HepG2 (cell line): ENCODE results near the gene NET1. TPM values are rescaled to one million over a fixed set of nuclear protein-coding genes. Genes with fewer than 3 reads are reported as not detected.

Experiments
- HNF4A ChIP-seq: sonication (generic); formaldehyde crosslinking; IDR thresholded peaks from 2 replicates; pipeline ENCODE4 v1.4.0; 2020; ENCODE audit warnings: missing genetic modification reagents
- IKZF4 ChIP-seq: sonication (generic); formaldehyde crosslinking; IDR thresholded peaks from 2 replicates; pipeline ENCODE4 v1.5.1; 2020; ENCODE audit warnings: borderline replicate concordance, mild to moderate bottlenecking, low read depth, missing genetic modification reagents; ENCODE audit errors: not compliant biosample characterization
- MYC ChIP-seq: sonication (generic); formaldehyde crosslinking; IDR thresholded peaks from 2 replicates; pipeline ENCODE4 v1.9.0; 2021; ENCODE audit warnings: missing genetic modification reagents, borderline replicate concordance
- NFE2L2 ChIP-seq: fragments of 150-350 bp; IDR thresholded peaks from 2 replicates; pipeline ENCODE4 v1.6.1; 2014; ENCODE audit warnings: low read length
- NONO ChIP-seq, 2 experiments: fragments of 450-650 bp in 1 of 2; sonication (generic) in 1 of 2; formaldehyde crosslinking in 1 of 2; IDR thresholded peaks in 1 of 2; conservative IDR thresholded peaks in 1 of 2; 2 replicates each; pipeline versions ENCODE4 v1.6.1 to v1.8.0; 2017 to 2022; ENCODE audit warnings: mild to moderate bottlenecking in 1 of 2, missing genetic modification reagents in 1 of 2, moderate library complexity in 1 of 2
- SALL1 ChIP-seq: sonication (generic); formaldehyde crosslinking; IDR thresholded peaks from 2 replicates; pipeline ENCODE4 v1.8.0; 2022; ENCODE audit warnings: mild to moderate bottlenecking, missing genetic modification reagents
- SNAI1 ChIP-seq: sonication (generic); formaldehyde crosslinking; IDR thresholded peaks from 2 replicates; pipeline ENCODE4 v1.5.0; 2020; ENCODE audit warnings: mild to moderate bottlenecking, missing genetic modification reagents, borderline replicate concordance
- TCF7L2 ChIP-seq: IDR thresholded peaks from 2 replicates; pipeline ENCODE4 v1.6.1; 2011; ENCODE audit warnings: mild to moderate bottlenecking, low read depth, low read length, moderate library complexity
- TMF1 ChIP-seq: sonication (generic); formaldehyde crosslinking; IDR thresholded peaks from 2 replicates; pipeline ENCODE4 v1.8.1; 2022; ENCODE audit warnings: low read depth, missing genetic modification reagents
- ZFX ChIP-seq: sonication (generic); formaldehyde crosslinking; IDR thresholded peaks from 2 replicates; pipeline ENCODE4 v1.4.0; 2020; ENCODE audit warnings: mild to moderate bottlenecking, low read depth, missing genetic modification reagents, moderate library complexity
- ZMYM3 ChIP-seq: sonication (generic); formaldehyde crosslinking; IDR thresholded peaks from 2 replicates; pipeline ENCODE4 v1.5.1; 2020; ENCODE audit warnings: mild to moderate bottlenecking, missing genetic modification reagents
- ZNF431 ChIP-seq: sonication (generic); formaldehyde crosslinking; IDR thresholded peaks from 2 replicates; pipeline ENCODE4 v1.9.0; 2022; ENCODE audit warnings: missing genetic modification reagents, low read depth, mild to moderate bottlenecking, borderline replicate concordance
- ZNF7 ChIP-seq: IDR thresholded peaks from 2 replicates; pipeline ENCODE4 v1.6.1; 2016; ENCODE audit warnings: missing biosample characterization, missing genetic modification reagents
- ZNF883 ChIP-seq: sonication (generic); formaldehyde crosslinking; IDR thresholded peaks from 2 replicates; pipeline ENCODE4 v1.5.1; 2020; ENCODE audit warnings: mild to moderate bottlenecking, missing genetic modification reagents; ENCODE audit errors: not compliant biosample characterization
- ZSCAN25 ChIP-seq: sonication (generic); formaldehyde crosslinking; IDR thresholded peaks from 2 replicates; pipeline ENCODE4 v1.8.0; 2022; ENCODE audit warnings: mild to moderate bottlenecking, missing genetic modification reagents
- ZSCAN29 ChIP-seq: sonication (generic); formaldehyde crosslinking; conservative IDR thresholded peaks from 2 replicates; pipeline ENCODE4 v1.4.0; 2020; ENCODE audit warnings: mild to moderate bottlenecking, missing genetic modification reagents
- polyA plus RNA-seq, 8 experiments: library from polyadenylated mRNA; depleted of rRNA in 3 of 8; stranded (reverse) in 7 of 8; unstranded in 1 of 8; fragments of >200 nt; fragmentation: Illumina TruSeq in 4 of 8; extraction: Trizol in 4 of 8; gene quantifications; 2 replicates each; pipeline versions ENCODE4 v1.2.1 to v1.2.3, GENCODE V29; 2011 to 2016; ENCODE audit warnings: low read depth in 4 of 8, missing spikeins in 1 of 8, mixed read lengths in 1 of 8; ENCODE audit not compliant: insufficient read depth in 1 of 8
- total RNA-seq, 5 experiments: library from RNA; depleted of rRNA; stranded (reverse); fragments of >200 nt; fragmentation: Illumina TruSeq; extraction: Trizol; gene quantifications; 2 replicates each; pipeline ENCODE4 v1.2.3, GENCODE V29; 2016; ENCODE audit warnings: low read depth in 1 of 5
- TF ChIP-seq, protein P1 (sequence below): sonication (generic); formaldehyde crosslinking; IDR thresholded peaks from 2 replicates; pipeline ENCODE4 v1.9.0; 2022; ENCODE audit warnings: missing genetic modification reagents, mild to moderate bottlenecking, borderline replicate concordance
- TF ChIP-seq, protein P2 (sequence below): sonication (generic); formaldehyde crosslinking; IDR thresholded peaks from 2 replicates; pipeline ENCODE4 v1.4.0; 2020; ENCODE audit warnings: mild to moderate bottlenecking, missing genetic modification reagents
- TF ChIP-seq, protein P3 (sequence below): IDR thresholded peaks from 2 replicates; pipeline ENCODE4 v1.6.1; 2016; ENCODE audit warnings: missing compliant biosample characterization, missing genetic modification reagents, borderline replicate concordance
- TF ChIP-seq, protein P4 (sequence below): sonication (generic); formaldehyde crosslinking; IDR thresholded peaks from 2 replicates; pipeline ENCODE4 v1.5.0; 2020; ENCODE audit warnings: mild to moderate bottlenecking, missing genetic modification reagents

The NET1 gene
- total and polyA plus RNA-seq, 2 of the 13 experiments (the other 11 are each of a cell fraction or from before 2014, with no cell fraction given), result 48.1 to 65.8 TPM

DNA sequence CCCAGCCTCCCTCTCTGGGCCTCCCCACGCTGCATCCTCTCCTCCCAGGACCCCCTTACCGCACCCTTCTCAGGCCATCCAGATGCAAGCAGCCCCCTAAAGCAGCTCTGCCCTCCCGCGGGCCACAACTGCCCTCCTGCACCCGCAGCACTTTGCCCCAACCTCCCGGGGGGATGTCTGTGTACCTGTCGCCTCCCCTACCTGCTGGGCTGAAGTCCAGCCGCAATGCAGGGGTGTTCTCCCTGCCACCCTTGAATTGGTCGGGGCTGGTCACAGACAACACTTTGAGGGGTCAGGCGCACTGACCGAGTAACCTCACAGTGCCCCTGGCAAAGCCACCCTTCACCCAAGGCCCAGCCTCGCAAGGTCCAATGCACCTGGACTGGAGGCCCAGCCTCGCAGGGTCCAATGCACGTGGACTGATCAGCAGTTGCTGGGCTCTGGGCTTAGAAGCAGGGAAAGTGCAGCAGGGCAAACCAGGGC, 95.3 kb downstream of the NET1 start (continued):
- TF ChIP-seq, protein P1, sequence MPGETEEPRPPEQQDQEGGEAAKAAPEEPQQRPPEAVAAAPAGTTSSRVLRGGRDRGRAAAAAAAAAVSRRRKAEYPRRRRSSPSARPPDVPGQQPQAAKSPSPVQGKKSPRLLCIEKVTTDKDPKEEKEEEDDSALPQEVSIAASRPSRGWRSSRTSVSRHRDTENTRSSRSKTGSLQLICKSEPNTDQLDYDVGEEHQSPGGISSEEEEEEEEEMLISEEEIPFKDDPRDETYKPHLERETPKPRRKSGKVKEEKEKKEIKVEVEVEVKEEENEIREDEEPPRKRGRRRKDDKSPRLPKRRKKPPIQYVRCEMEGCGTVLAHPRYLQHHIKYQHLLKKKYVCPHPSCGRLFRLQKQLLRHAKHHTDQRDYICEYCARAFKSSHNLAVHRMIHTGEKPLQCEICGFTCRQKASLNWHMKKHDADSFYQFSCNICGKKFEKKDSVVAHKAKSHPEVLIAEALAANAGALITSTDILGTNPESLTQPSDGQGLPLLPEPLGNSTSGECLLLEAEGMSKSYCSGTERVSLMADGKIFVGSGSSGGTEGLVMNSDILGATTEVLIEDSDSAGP (CRISPR knock-in tag), result peak; percentile 44; the same call in 1 of the 2 replicates
- TF ChIP-seq ZMYM3 (CRISPR knock-in tag) (peak; percentile 56; the same call in 1 of the 2 replicates), ZSCAN25 (CRISPR knock-in tag) (0 out of 2 replicates have a peak, but pooled peaks have one; percentile 69), ZSCAN29 (CRISPR knock-in tag) (no peak), TCF7L2 (no peak), HNF4A (CRISPR knock-in tag) (peak; percentile 53; the same call in 1 of the 2 replicates), IKZF4 (CRISPR knock-in tag) (peak; percentile 24), ZFX (CRISPR knock-in tag) (0 out of 2 replicates have a peak, but pooled peaks have one; percentile 31), MYC (CRISPR knock-in tag) (peak; percentile 34; the same call in 1 of the 2 replicates), ZNF7 (CRISPR knock-in tag) (0 out of 2 replicates have a peak, but pooled peaks have one; percentile 45), NONO (IDR thresholded peaks at IDR 0.05) (no peak), NONO (CRISPR knock-in tag; conservative IDR thresholded peaks at IDR 0.05) (0 out of 2 replicates have a peak, but pooled peaks have one; percentile 30), SNAI1 (CRISPR knock-in tag) (no peak), SALL1 (CRISPR knock-in tag) (0 out of 2 replicates have a peak, but pooled peaks have one; percentile 29), ZNF883 (CRISPR knock-in tag) (peak; percentile 6), ZNF431 (CRISPR knock-in tag) (no peak), NFE2L2 (no peak), TMF1 (CRISPR knock-in tag) (no peak)
- TF ChIP-seq, protein P2, sequence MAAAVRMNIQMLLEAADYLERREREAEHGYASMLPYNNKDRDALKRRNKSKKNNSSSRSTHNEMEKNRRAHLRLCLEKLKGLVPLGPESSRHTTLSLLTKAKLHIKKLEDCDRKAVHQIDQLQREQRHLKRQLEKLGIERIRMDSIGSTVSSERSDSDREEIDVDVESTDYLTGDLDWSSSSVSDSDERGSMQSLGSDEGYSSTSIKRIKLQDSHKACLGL (CRISPR knock-in tag), result no peak
- TF ChIP-seq, protein P3, sequence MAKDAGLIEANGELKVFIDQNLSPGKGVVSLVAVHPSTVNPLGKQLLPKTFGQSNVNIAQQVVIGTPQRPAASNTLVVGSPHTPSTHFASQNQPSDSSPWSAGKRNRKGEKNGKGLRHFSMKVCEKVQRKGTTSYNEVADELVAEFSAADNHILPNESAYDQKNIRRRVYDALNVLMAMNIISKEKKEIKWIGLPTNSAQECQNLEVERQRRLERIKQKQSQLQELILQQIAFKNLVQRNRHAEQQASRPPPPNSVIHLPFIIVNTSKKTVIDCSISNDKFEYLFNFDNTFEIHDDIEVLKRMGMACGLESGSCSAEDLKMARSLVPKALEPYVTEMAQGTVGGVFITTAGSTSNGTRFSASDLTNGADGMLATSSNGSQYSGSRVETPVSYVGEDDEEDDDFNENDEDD, result peak; percentile 46; the same call in 1 of the 2 replicates
- TF ChIP-seq, protein P4, sequence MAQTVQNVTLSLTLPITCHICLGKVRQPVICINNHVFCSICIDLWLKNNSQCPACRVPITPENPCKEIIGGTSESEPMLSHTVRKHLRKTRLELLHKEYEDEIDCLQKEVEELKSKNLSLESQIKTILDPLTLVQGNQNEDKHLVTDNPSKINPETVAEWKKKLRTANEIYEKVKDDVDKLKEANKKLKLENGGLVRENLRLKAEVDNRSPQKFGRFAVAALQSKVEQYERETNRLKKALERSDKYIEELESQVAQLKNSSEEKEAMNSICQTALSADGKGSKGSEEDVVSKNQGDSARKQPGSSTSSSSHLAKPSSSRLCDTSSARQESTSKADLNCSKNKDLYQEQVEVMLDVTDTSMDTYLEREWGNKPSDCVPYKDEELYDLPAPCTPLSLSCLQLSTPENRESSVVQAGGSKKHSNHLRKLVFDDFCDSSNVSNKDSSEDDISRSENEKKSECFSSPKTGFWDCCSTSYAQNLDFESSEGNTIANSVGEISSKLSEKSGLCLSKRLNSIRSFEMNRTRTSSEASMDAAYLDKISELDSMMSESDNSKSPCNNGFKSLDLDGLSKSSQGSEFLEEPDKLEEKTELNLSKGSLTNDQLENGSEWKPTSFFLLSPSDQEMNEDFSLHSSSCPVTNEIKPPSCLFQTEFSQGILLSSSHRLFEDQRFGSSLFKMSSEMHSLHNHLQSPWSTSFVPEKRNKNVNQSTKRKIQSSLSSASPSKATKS, result no peak
